KOPT-K1 (cell line): Measurements from ENCODE around the gene DDX42.
"Not testable (repeated sequence)": the region's sequence is repeated elsewhere in the genome, so short reads cannot be mapped to it uniquely, and the experiment has no call there.

Source experiments
- H3K27ac ChIP-seq: fragments of 200-600 bp; sonication (generic); 2 replicates; pipeline ENCODE4 v1.5.1; 2016; ENCODE audit warnings: antibody characterized with exemption, mild to moderate bottlenecking, low read depth, low read length; ENCODE audit not compliant: poor library complexity, severe bottlenecking
- H3K36me3 ChIP-seq: fragments of 200-600 bp; sonication (generic); 2 replicates; pipeline ENCODE4 v1.5.1; 2017; ENCODE audit warnings: antibody characterized with exemption, mild to moderate bottlenecking, low read length, moderate library complexity; ENCODE audit not compliant: insufficient read depth
- H3K9me3 ChIP-seq: fragments of 200-600 bp; sonication (generic); 2 replicates; pipeline ENCODE4 v1.5.1; 2017; ENCODE audit warnings: antibody characterized with exemption, low read length, mild to moderate bottlenecking; ENCODE audit not compliant: insufficient read depth, poor library complexity, severe bottlenecking

The DDX42 gene

DNA sequence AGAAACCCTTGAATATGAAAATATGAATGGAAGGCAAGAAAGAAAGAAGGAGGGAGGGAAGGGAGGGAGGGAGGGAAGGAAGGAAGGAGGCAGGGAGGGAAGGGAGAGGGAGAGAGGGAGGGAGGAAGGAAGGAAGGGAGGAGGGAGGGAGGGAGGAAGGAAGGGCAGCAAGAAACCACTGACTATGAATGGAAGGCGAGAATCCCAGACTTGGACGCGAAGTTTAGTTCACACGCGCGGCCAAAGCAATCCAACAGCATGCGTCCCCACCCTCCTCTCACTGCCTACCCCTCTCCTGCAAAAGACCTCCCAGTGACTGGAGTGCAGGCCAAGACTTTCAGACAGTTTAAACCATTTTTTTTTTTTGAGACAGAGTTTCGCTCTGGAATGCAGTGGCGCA lies 76.4 kb downstream of the DDX42 start:
- Histone ChIP-seq H3K9me3 (no peaks in the 10 kb centered on the region), H3K27ac (no peak overlapping the region), H3K36me3 (no peaks in the 10 kb centered on the region)

DNA sequence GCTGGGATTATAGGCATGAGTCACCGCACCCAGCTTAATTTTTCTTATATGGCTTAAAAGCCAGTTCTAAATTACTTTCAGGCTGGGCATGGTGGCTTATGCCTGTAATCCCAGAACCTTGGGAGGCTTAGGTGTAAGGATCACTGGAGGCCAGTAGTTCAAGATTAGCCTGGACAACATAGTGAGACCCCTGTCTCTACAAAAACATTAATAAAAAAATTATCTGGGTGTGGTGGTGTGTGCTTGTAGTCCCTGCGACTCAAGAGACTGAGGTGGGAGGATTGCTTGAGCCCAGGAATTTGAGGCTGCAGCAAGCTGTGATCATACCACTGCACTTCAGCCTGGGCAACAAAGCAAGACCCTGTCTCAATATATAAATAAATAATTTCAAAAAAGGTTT lies 79.3 kb downstream of the DDX42 start:
- no peaks in the 10 kb centered on the region for H3K9me3 ChIP-seq
- H3K36me3 ChIP-seq: no peaks in the 10 kb centered on the region
- no peak overlapping the region for H3K27ac ChIP-seq

- Histone ChIP-seq H3K9me3 (no peaks in the 10 kb centered on the region), H3K36me3 (no peaks in the 10 kb centered on the region), H3K27ac (no peak overlapping the region)
Observed at GRCh38 chr17:63854709-63855108, 80.7 kb downstream of the DDX42 start.

DNA sequence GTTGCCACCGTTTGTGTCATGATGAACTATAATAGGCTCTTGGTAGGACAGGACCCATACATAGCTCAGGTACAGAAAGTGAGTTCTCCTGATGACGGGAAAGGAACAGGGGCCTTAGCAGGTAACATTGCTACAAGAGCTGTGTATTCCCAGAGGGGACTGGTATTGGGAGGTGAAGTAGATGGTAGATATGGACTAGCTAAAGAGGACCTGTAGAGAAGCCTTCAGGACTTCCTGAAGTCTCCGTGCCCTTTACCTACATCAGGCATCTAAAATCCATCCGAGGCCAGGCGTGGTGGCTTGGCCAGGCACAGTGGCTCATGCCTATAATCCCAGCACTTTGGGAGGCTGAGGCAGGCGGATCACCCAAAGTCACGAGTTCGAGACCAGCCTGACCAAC lies 81.2 kb downstream of the DDX42 start:
- Histone ChIP-seq H3K36me3 (no peaks in the 10 kb centered on the region), H3K9me3 (no peaks in the 10 kb centered on the region), H3K27ac (no peak overlapping the region)

GRCh38 chr17:63856425-63856824 lies 82.5 kb downstream of the DDX42 start:
- not testable (repeated sequence) for H3K9me3 ChIP-seq, H3K27ac ChIP-seq, H3K36me3 ChIP-seq

DNA sequence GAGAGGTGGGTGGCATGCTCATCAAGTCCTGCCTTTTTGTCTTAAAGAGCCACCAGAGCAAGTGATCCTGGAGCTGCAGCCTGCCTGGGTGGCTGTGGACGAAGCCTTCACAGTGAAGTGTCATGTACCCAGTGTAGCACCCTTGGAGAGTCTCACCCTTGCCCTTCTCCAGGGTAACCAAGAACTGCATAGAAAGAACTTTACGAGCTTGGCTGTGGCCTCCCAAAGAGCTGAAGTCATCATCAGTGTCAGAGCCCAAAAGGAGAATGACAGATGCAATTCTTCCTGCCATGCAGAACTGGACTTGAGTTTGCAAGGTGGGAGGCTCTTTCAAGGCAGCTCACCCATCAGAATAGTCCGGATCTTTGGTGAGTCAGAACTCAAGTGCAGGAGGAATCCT lies 85.3 kb downstream of the DDX42 start:
- H3K9me3 ChIP-seq: no peaks in the 10 kb centered on the region
- no peaks in the 10 kb centered on the region for H3K36me3 ChIP-seq
- no peak overlapping the region for H3K27ac ChIP-seq

- H3K9me3 ChIP-seq, H3K36me3 ChIP-seq, H3K27ac ChIP-seq: not testable (repeated sequence)
Observed at GRCh38 chr17:63866625-63867024, 92.7 kb downstream of the DDX42 start.
